Thyroid gland (tissue), 4 donors: ENCODE data around the gene AKAP7. TPM values are rescaled to one million over a fixed set of nuclear protein-coding genes. Genes with fewer than 3 reads are reported as not detected.

Source experiments
- DNase-seq, 2 donors: peaks; one replicate each; pipeline ENCODE4 v3.0.0-alpha.2; 2019
- H3K27ac ChIP-seq, 3 donors: fragments of 200-600 bp; sonication (generic); 1 replicate in 2 of 3; 2 replicates in 1 of 3; pipeline ENCODE4 v1.5.1; 2016 to 2019; ENCODE audit warnings: mild to moderate bottlenecking in 1 of 3, moderate library complexity in 1 of 3
- H3K27me3 ChIP-seq: fragments of 200-600 bp; sonication (generic); one replicate; pipeline ENCODE4 v1.5.1; 2019
- H3K36me3 ChIP-seq, 2 donors: fragments of 200-600 bp; sonication (generic); one replicate each; pipeline ENCODE4 v1.5.1; 2016 to 2019
- H3K4me1 ChIP-seq, 2 donors: fragments of 200-600 bp; sonication (generic); one replicate each; pipeline ENCODE4 v1.5.1; 2017 to 2019
- H3K4me3 ChIP-seq, 3 donors: fragments of 200-600 bp; sonication (generic); replicated peaks in 1 of 3; 1 replicate in 2 of 3; 2 replicates in 1 of 3; pipeline ENCODE4 v1.5.1; 2016; ENCODE audit warnings: mild to moderate bottlenecking in 1 of 3
- H3K9me3 ChIP-seq: fragments of 200-600 bp; sonication (generic); one replicate; pipeline ENCODE4 v1.5.1; 2017
- POLR2A ChIP-seq, 2 donors: fragments of 450-650 bp; IDR thresholded peaks; one replicate each; pipeline ENCODE4 v1.6.1; 2017; ENCODE audit warnings: antibody characterized with exemption in 2 of 2, mild to moderate bottlenecking in 2 of 2, moderate library complexity in 1 of 2
- WGBS, 2 donors: methylation state at CpG; one replicate each; pipeline ENCODE4 v1.1.5; 2017; 5-methylcytosine and 5-hydroxymethylcytosine counted together
- intact Hi-C: fragments of 100-400 bp; cut with DNase I; formaldehyde crosslinking; loops from one replicate; pipeline ENCODE4 v1.15.1; 2023
- total RNA-seq, 4 donors: library from RNA; depleted of rRNA; stranded (reverse); fragments of >200 nt; gene quantifications; one replicate each; pipeline ENCODE4 v1.2.3, GENCODE V29; 2016
- TF ChIP-seq, protein P1 (sequence below), 6 experiments: fragments of 200-600 bp in 3 of 6; fragments of 450-650 bp in 3 of 6; sonication (generic) in 3 of 6; IDR thresholded peaks; one replicate each; pipeline ENCODE4 v1.5.1; 2016 to 2019; ENCODE audit warnings: antibody characterized with exemption in 6 of 6, mild to moderate bottlenecking in 2 of 6, inconsistent platforms in 1 of 6, moderate library complexity in 1 of 6

The AKAP7 gene
- total RNA-seq, 4 donors from 2014 or later, result 11.7 to 19.1 (median 12.4) TPM

DNA sequence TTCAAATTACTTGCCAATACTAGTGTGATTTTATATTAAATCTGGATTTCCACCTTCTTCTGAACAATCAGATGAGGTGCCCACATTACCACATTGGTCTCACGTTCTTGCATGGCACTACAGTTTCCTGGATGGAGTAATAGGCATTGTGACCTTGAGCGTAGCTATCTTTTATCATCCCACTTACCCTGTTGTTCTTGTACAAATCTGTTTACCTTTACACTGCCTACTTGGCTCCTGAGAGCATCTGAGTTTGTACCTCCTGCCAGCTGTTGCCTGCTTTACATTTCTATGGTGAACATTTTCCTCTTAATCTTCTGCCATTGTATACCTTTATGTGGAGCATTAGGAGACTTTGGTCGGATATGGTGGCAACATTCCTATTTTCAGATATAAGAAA is 90.7 kb downstream of the AKAP7 start:
- 87 to 89% methylated on average over 3 of the region's 3 CpGs for WGBS, 2 donors
- no peak overlapping the region for H3K27ac ChIP-seq
- no peak for DNase-seq
- H3K4me1 ChIP-seq, result no peaks in the 10 kb centered on the region
- H3K27me3 ChIP-seq, result no peaks in the 10 kb centered on the region
- no peaks in the 10 kb centered on the region for H3K36me3 ChIP-seq
- H3K9me3 ChIP-seq, result no peaks in the 10 kb centered on the region
- intact Hi-C loops, result no loop called here
- TF ChIP-seq, protein P1, sequence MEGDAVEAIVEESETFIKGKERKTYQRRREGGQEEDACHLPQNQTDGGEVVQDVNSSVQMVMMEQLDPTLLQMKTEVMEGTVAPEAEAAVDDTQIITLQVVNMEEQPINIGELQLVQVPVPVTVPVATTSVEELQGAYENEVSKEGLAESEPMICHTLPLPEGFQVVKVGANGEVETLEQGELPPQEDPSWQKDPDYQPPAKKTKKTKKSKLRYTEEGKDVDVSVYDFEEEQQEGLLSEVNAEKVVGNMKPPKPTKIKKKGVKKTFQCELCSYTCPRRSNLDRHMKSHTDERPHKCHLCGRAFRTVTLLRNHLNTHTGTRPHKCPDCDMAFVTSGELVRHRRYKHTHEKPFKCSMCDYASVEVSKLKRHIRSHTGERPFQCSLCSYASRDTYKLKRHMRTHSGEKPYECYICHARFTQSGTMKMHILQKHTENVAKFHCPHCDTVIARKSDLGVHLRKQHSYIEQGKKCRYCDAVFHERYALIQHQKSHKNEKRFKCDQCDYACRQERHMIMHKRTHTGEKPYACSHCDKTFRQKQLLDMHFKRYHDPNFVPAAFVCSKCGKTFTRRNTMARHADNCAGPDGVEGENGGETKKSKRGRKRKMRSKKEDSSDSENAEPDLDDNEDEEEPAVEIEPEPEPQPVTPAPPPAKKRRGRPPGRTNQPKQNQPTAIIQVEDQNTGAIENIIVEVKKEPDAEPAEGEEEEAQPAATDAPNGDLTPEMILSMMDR (IDR thresholded peaks at IDR 0.05), result no peak
- TF ChIP-seq POLR2A (IDR thresholded peaks at IDR 0.05), result no peak
- H3K4me3 ChIP-seq, result no peak overlapping the region

GRCh38 chr6:131226459-131227157 is 91.3 kb downstream of the AKAP7 start:
- 86 to 93% methylated on average over 5 of the region's 5 CpGs for WGBS, 2 donors
- H3K9me3 ChIP-seq, result no peaks in the 10 kb centered on the region

GRCh38 chr6:131227158-131227543 is 91.9 kb downstream of the AKAP7 start:
- no peak overlapping the region for H3K27ac ChIP-seq
- no peaks in the 10 kb centered on the region for H3K36me3 ChIP-seq
- H3K9me3 ChIP-seq, result no peaks in the 10 kb centered on the region
- no peak for DNase-seq
- H3K27me3 ChIP-seq, result no peaks in the 10 kb centered on the region
- no peaks in the 10 kb centered on the region for H3K4me1 ChIP-seq
- no peak overlapping the region for H3K4me3 ChIP-seq
- TF ChIP-seq, protein P1 (IDR thresholded peaks at IDR 0.05), result no peak
- TF ChIP-seq POLR2A (IDR thresholded peaks at IDR 0.05), result no peak
- 97 to 98% methylated on average over 3 of the region's 3 CpGs for WGBS, 2 donors
- intact Hi-C loops, result no loop called here

More at GRCh38 chr6:131226459-131227157, 91.3 kb downstream of the AKAP7 start:
- H3K4me1 ChIP-seq, result no peaks in the 10 kb centered on the region
- no peak overlapping the region for H3K4me3 ChIP-seq
- intact Hi-C loops, result no loop called here
- no peak for TF ChIP-seq POLR2A (IDR thresholded peaks at IDR 0.05)
- TF ChIP-seq, protein P1 (IDR thresholded peaks at IDR 0.05), result no peak
- H3K27ac ChIP-seq, result no peak overlapping the region
- no peaks in the 10 kb centered on the region for H3K36me3 ChIP-seq
- DNase-seq, result no peak
- no peaks in the 10 kb centered on the region for H3K27me3 ChIP-seq

DNA sequence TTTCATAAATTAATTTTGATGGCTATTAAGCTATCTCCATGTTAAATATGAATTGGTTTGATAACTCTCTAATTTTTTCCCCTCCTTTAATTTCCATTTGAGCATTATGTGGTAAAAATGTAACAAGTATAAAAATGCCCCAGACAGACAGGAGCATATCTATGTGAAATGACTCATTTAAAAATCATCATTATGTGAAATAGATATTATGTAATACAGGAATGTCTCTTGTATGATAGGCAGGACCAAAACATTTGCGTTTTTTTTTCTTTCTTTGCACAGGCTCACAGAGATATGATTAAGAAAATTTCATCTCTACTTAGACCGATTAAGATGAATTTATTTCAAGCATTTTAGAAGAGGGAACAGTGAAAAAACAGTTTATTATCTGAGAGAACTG is 95.8 kb downstream of the AKAP7 start:
- TF ChIP-seq, protein P1 (IDR thresholded peaks at IDR 0.05), result no peak
- TF ChIP-seq POLR2A (IDR thresholded peaks at IDR 0.05), result no peak
- no peaks in the 10 kb centered on the region for H3K27me3 ChIP-seq
- intact Hi-C loops, result no loop called here
- no peak overlapping the region for H3K4me3 ChIP-seq
- no peaks in the 10 kb centered on the region for H3K36me3 ChIP-seq
- H3K4me1 ChIP-seq, result no peaks in the 10 kb centered on the region
- 93 to 94% methylated on average over 2 of the region's 2 CpGs for WGBS, 2 donors
- no peak for DNase-seq
- H3K27ac ChIP-seq, result no peak overlapping the region
- H3K9me3 ChIP-seq, result no peaks in the 10 kb centered on the region

DNA sequence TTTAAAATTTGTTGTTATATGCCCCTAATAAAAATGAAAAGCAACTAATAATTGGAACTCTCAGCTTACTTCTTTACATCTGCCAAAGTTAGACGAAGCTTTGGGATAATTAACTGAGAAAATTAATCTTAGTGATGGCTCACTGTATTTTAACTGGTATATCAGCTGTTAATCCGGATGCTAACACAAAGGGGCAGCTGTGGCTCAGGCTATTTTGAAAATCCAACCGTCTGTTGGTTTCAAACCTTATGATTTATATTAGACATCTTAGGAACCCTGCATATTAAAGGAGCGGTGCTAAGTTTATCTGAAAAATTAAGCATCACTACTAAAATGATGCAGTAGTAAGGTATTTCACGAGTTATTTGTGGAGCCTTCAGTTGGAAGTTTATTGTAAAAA is 96.6 kb downstream of the AKAP7 start:
- Histone ChIP-seq H3K4me1 (no peaks in the 10 kb centered on the region), H3K9me3 (no peaks in the 10 kb centered on the region), H3K36me3 (no peaks in the 10 kb centered on the region), H3K27me3 (no peaks in the 10 kb centered on the region), H3K27ac (no peak overlapping the region), H3K4me3 (no peak overlapping the region)
- TF ChIP-seq POLR2A (IDR thresholded peaks at IDR 0.05), result no peak
- TF ChIP-seq, protein P1 (IDR thresholded peaks at IDR 0.05), result no peak
- intact Hi-C loops, result no loop called here
- 88 to 90% methylated on average over 5 of the region's 5 CpGs for WGBS, 2 donors
- no peak for DNase-seq
